Ishikawa (cell line): Measurements from ENCODE around the gene RB1.

ENCODE experiments used
- CEBPB ChIP-seq: IDR thresholded peaks from 2 replicates; pipeline ENCODE4 v1.6.1; 2012
- CREB1 ChIP-seq: IDR thresholded peaks from 2 replicates; pipeline ENCODE4 v1.6.1; 2012; ENCODE audit warnings: low read depth
- EGR1 ChIP-seq: IDR thresholded peaks from 2 replicates; pipeline ENCODE4 v1.6.1; 2012
- EP300 ChIP-seq: IDR thresholded peaks from 2 replicates; pipeline ENCODE4 v1.6.1; 2012; ENCODE audit warnings: borderline replicate concordance
- FOXM1 ChIP-seq: IDR thresholded peaks from 2 replicates; pipeline ENCODE4 v1.6.1; 2012; ENCODE audit warnings: low read depth, borderline replicate concordance
- NFIC ChIP-seq: IDR thresholded peaks from 2 replicates; pipeline ENCODE4 v1.6.1; 2012
- RAD21 ChIP-seq: IDR thresholded peaks from 2 replicates; pipeline ENCODE4 v1.6.1; 2012; ENCODE audit warnings: low read depth
- REST ChIP-seq: IDR thresholded peaks from 2 replicates; pipeline ENCODE4 v1.6.1; 2012; ENCODE audit warnings: low read depth, mild to moderate bottlenecking
- TAF1 ChIP-seq: IDR thresholded peaks from 2 replicates; pipeline ENCODE4 v1.6.1; 2012; ENCODE audit warnings: low read depth, mild to moderate bottlenecking
- TCF12 ChIP-seq: IDR thresholded peaks from 2 replicates; pipeline ENCODE4 v1.6.1; 2012; ENCODE audit warnings: low read depth
- TEAD4 ChIP-seq: IDR thresholded peaks from 2 replicates; pipeline ENCODE4 v1.6.1; 2012
- YY1 ChIP-seq: IDR thresholded peaks from 2 replicates; pipeline ENCODE4 v1.6.1; 2012; ENCODE audit warnings: low read depth
- ZBTB7A ChIP-seq: IDR thresholded peaks from 2 replicates; pipeline ENCODE4 v1.6.1; 2012; ENCODE audit warnings: low read depth
- TF ChIP-seq, protein P1 (sequence below): IDR thresholded peaks from 2 replicates; pipeline ENCODE4 v1.6.1; 2012
- TF ChIP-seq, protein P2 (sequence below): IDR thresholded peaks from 2 replicates; pipeline ENCODE4 v1.6.1; 2012

RB1 gene

DNA sequence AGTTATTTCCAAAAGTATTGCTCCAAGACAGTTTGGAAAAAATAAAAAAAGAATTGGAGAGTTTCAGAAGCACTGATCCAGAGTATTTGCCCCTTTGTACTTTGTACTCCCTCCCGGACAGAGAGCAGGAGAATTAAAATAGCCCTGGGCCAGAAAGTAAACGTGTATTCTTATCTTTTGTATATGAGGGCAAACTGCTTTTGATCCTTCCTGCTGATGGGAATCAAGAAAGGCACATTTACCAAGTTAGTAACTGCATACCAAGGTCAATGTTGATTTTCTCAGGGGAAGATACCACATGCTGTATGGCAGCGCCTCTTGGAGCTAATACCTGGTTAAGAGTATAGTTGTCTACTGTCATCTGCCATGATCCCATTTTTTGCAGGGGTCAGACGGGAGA is 10.9 kb upstream of the RB1 start:
- TF ChIP-seq CEBPB (no peak), REST (no peak), RAD21 (no peak), TEAD4 (no peak), YY1 (no peak), NFIC (no peak), EGR1 (no peak), EP300 (no peak), ZBTB7A (no peak)
- TF ChIP-seq, protein P1, sequence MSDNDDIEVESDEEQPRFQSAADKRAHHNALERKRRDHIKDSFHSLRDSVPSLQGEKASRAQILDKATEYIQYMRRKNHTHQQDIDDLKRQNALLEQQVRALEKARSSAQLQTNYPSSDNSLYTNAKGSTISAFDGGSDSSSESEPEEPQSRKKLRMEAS, result no peak
- TF ChIP-seq, protein P2, sequence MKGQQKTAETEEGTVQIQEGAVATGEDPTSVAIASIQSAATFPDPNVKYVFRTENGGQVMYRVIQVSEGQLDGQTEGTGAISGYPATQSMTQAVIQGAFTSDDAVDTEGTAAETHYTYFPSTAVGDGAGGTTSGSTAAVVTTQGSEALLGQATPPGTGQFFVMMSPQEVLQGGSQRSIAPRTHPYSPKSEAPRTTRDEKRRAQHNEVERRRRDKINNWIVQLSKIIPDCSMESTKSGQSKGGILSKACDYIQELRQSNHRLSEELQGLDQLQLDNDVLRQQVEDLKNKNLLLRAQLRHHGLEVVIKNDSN, result no peak

DNA sequence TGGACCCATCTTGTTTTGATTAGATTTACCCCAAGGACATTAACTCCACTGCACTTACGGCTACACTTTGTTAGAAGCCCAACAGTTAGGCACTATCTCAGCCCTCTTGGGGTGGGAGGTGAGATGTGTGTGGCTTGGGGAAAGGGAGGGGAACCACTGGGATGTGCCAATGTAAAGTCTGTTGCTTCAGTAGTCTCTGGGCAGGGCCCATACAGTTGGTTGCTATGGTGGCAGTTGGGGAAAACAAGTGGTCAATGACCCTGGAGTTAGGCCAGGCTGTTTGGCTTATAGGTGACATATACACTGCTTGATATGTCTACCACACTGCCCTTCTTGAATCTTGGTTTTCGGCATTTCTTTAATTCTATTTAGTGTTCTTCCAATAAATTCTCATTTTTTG is 8.9 kb upstream of the RB1 start:
- TF ChIP-seq TAF1 (no peak), TCF12 (no peak), NFIC (no peak), FOXM1 (no peak), ZBTB7A (no peak), EP300 (no peak), RAD21 (no peak), REST (no peak), CREB1 (no peak), YY1 (no peak), CEBPB (no peak)
- TF ChIP-seq, protein P1, result no peak
- TF ChIP-seq, protein P2, result no peak

- TF ChIP-seq NFIC (no peak), FOXM1 (no peak)
Observed at GRCh38 chr13:48295271-48295670, 8.3 kb upstream of the RB1 start.

- TF ChIP-seq TEAD4, result no peak
- no peak for TF ChIP-seq FOXM1
- no peak for TF ChIP-seq ZBTB7A
- TF ChIP-seq TCF12, result no peak
- TF ChIP-seq CREB1, result no peak
- TF ChIP-seq RAD21, result no peak
- no peak for TF ChIP-seq YY1
- TF ChIP-seq EP300, result no peak
- TF ChIP-seq REST, result no peak
- TF ChIP-seq, protein P2, result no peak
- no peak for TF ChIP-seq TAF1
- TF ChIP-seq CEBPB, result no peak
Observed at GRCh38 chr13:48296528-48296927, 7.0 kb upstream of the RB1 start.
